WTC11 (cell line): Measurements from ENCODE around the gene CD300H. TPM values are rescaled to one million over a fixed set of nuclear protein-coding genes. Genes with fewer than 3 reads are reported as not detected.

Source experiments
- ATAC-seq: fragments of 200-7000 bp; cut with Tn5 transposase; 2 replicates; pipeline ENCODE4 v1.10.0; 2021; ENCODE audit warnings: mild to moderate bottlenecking, moderate library complexity
- CTCF ChIA-PET: fragments of 300-600 bp; sonication (Branson Sonifier 250); formaldehyde crosslinking; loops from one replicate; lab custom pipeline; 2021; ENCODE audit warnings: antibody characterized with exemption; lab: Charles Lee
- POLR2A ChIA-PET: fragments of 350-600 bp; sonication (Branson Sonifier 250); formaldehyde crosslinking; loops from one replicate; lab custom pipeline; 2021; ENCODE audit warnings: antibody characterized with exemption; lab: Charles Lee
- DNase-seq: peaks from one replicate; pipeline ENCODE4 v3.0.0; 2021; ENCODE audit warnings: low spot score
- H3K27ac Mint-ChIP-seq: 2 replicates; pipeline ENCODE4 v1.8.0; 2021; ENCODE audit warnings: mixed read lengths
- H3K27me3 Mint-ChIP-seq: 2 replicates; pipeline ENCODE4 v1.8.0; 2021; ENCODE audit warnings: low read depth, mild to moderate bottlenecking, moderate library complexity, mixed read lengths
- H3K36me3 Mint-ChIP-seq: 2 replicates; pipeline ENCODE4 v1.8.0; 2021; ENCODE audit warnings: mixed read lengths
- H3K4me1 Mint-ChIP-seq: 2 replicates; pipeline ENCODE4 v1.8.0; 2022; ENCODE audit warnings: mixed read lengths
- H3K4me3 Mint-ChIP-seq: 2 replicates; pipeline ENCODE4 v1.8.0; 2021; ENCODE audit warnings: mild to moderate bottlenecking, moderate library complexity, mixed read lengths
- H3K9me3 Mint-ChIP-seq: 2 replicates; pipeline ENCODE4 v1.8.0; 2021; ENCODE audit warnings: mixed read lengths
- ARID4B ChIP-seq: sonication (generic); formaldehyde crosslinking; IDR thresholded peaks from 2 replicates; pipeline ENCODE4 v1.8.0; 2023; ENCODE audit warnings: missing genetic modification reagents, mild to moderate bottlenecking, borderline replicate concordance
- E2F4 ChIP-seq: sonication (generic); formaldehyde crosslinking; IDR thresholded peaks from 2 replicates; pipeline ENCODE4 v1.8.1; 2022; ENCODE audit warnings: low read depth, mild to moderate bottlenecking, moderate library complexity, missing genetic modification reagents, borderline replicate concordance
- EMX1 ChIP-seq: fragments of 250-450 bp; sonication (Bioruptor Pico); IDR thresholded peaks from 2 replicates; pipeline ENCODE4 v1.8.0; 2021; ENCODE audit warnings: mild to moderate bottlenecking
- FOXJ3 ChIP-seq: sonication (generic); formaldehyde crosslinking; IDR thresholded peaks from 2 replicates; pipeline ENCODE4 v1.9.0; 2021; ENCODE audit warnings: missing genetic modification reagents, mild to moderate bottlenecking, borderline replicate concordance
- GABPB1 ChIP-seq: sonication (generic); formaldehyde crosslinking; IDR thresholded peaks from 2 replicates; pipeline ENCODE4 v1.8.1; 2023; ENCODE audit warnings: mild to moderate bottlenecking, missing genetic modification reagents
- HMGA2 ChIP-seq: fragments of 250-450 bp; sonication (Bioruptor Pico); IDR thresholded peaks from 2 replicates; pipeline ENCODE4 v1.4.0; 2021; ENCODE audit warnings: mild to moderate bottlenecking, moderate library complexity
- KAT7 ChIP-seq: sonication (generic); formaldehyde crosslinking; IDR thresholded peaks from 2 replicates; pipeline ENCODE4 v1.8.1; 2023; ENCODE audit warnings: missing genetic modification reagents, mild to moderate bottlenecking, borderline replicate concordance
- MLX ChIP-seq: sonication (generic); formaldehyde crosslinking; IDR thresholded peaks from 2 replicates; pipeline ENCODE4 v1.8.1; 2023; ENCODE audit warnings: mild to moderate bottlenecking, missing genetic modification reagents, moderate library complexity
- NFATC4 ChIP-seq: fragments of 250-450 bp; sonication (Bioruptor Pico); IDR thresholded peaks from 2 replicates; pipeline ENCODE4 v1.9.0; 2021; ENCODE audit warnings: mild to moderate bottlenecking
- NR2C2 ChIP-seq: sonication (generic); formaldehyde crosslinking; IDR thresholded peaks from 2 replicates; pipeline ENCODE4 v1.8.0; 2022; ENCODE audit warnings: mild to moderate bottlenecking, missing genetic modification reagents
- RORB ChIP-seq: fragments of 250-450 bp; sonication (Bioruptor Pico); IDR thresholded peaks from 2 replicates; pipeline ENCODE4 v1.9.0; 2021; ENCODE audit warnings: mild to moderate bottlenecking
- SMAD4 ChIP-seq: sonication (generic); formaldehyde crosslinking; IDR thresholded peaks from 2 replicates; pipeline ENCODE4 v1.8.0; 2022; ENCODE audit warnings: mild to moderate bottlenecking, missing genetic modification reagents
- SP1 ChIP-seq: sonication (generic); formaldehyde crosslinking; conservative IDR thresholded peaks from 2 replicates; pipeline ENCODE4 v1.8.1; 2022; ENCODE audit warnings: missing genetic modification reagents
- USF2 ChIP-seq: sonication (generic); formaldehyde crosslinking; IDR thresholded peaks from 2 replicates; pipeline ENCODE4 v1.8.1; 2023; ENCODE audit warnings: mild to moderate bottlenecking, missing genetic modification reagents, moderate library complexity
- ZMAT4 ChIP-seq: fragments of 250-450 bp; sonication (Bioruptor Pico); IDR thresholded peaks from 2 replicates; pipeline ENCODE4 v1.9.0; 2021; ENCODE audit warnings: mild to moderate bottlenecking
- ZNF121 ChIP-seq: sonication (generic); formaldehyde crosslinking; IDR thresholded peaks from 2 replicates; pipeline ENCODE4 v1.8.0; 2023; ENCODE audit warnings: missing genetic modification reagents
- ZNF219 ChIP-seq: sonication (generic); formaldehyde crosslinking; IDR thresholded peaks from 2 replicates; pipeline ENCODE4 v1.8.0; 2023; ENCODE audit warnings: missing genetic modification reagents, mild to moderate bottlenecking, borderline replicate concordance
- ZNF281 ChIP-seq: sonication (generic); formaldehyde crosslinking; IDR thresholded peaks from 2 replicates; pipeline ENCODE4 v1.8.0; 2023; ENCODE audit warnings: mild to moderate bottlenecking, missing genetic modification reagents
- ZNF396 ChIP-seq: fragments of 250-450 bp; sonication (Bioruptor Pico); IDR thresholded peaks from 2 replicates; pipeline ENCODE4 v1.8.0; 2021; ENCODE audit warnings: mild to moderate bottlenecking, moderate library complexity, borderline replicate concordance
- ZNF423 ChIP-seq: fragments of 250-450 bp; sonication (Bioruptor Pico); IDR thresholded peaks from 2 replicates; pipeline ENCODE4 v2.1.2; 2022; ENCODE audit warnings: mild to moderate bottlenecking, moderate library complexity
- ZNF532 ChIP-seq: fragments of 250-450 bp; sonication (Bioruptor Pico); IDR thresholded peaks from 2 replicates; pipeline ENCODE4 v1.9.0; 2021; ENCODE audit warnings: mild to moderate bottlenecking, borderline replicate concordance
- total RNA-seq: library from RNA; stranded (reverse); gene quantifications from 3 replicates; pipeline ENCODE4 v1.2.3, GENCODE V29; 2021

The CD300H gene
- total RNA-seq, 1 experiment from 2014 or later = not detected

GRCh38 chr17:74531231-74531761, 36.0 kb downstream of the CD300H start, which contains the start of gene CD300LB (continued):
- TF ChIP-seq ARID4B (CRISPR knock-in tag) (no peak), ZNF423 (CRISPR knock-in tag) (no peak), E2F4 (CRISPR knock-in tag) (no peak), USF2 (CRISPR knock-in tag) (no peak), GABPB1 (CRISPR knock-in tag) (no peak)

- ATAC-seq (no peak), DNase-seq (no peak)
- Mint-ChIP-seq H3K9me3 (peaks cover 3% of the 10 kb centered on the region; the same call in 1 of the 2 replicates), H3K4me3 (no peak overlapping the region), H3K27me3 (peaks cover 29% of the 10 kb centered on the region), H3K36me3 (no peaks in the 10 kb centered on the region), H3K27ac (no peak overlapping the region), H3K4me1 (peaks cover 13% of the 10 kb centered on the region)
- ChIA-PET POLR2A (interaction anchor here (0.6 kb wide), 1 partner anchor 24 kb away, joined by 3 read pairs; no protein-coding TSS in a partner anchor), CTCF (interaction anchor here (0.6 to 3.2 kb wide), 3 partner anchors 66 to 163 kb away, joined by 3 to 13 read pairs (median 7); no protein-coding TSS in a partner anchor)
- TF ChIP-seq KAT7 (CRISPR knock-in tag) (no peak), SP1 (no peak), RORB (CRISPR knock-in tag) (no peak), E2F4 (CRISPR knock-in tag) (no peak), MLX (CRISPR knock-in tag) (no peak), SMAD4 (CRISPR knock-in tag) (no peak), ZNF121 (CRISPR knock-in tag) (no peak), NFATC4 (CRISPR knock-in tag) (no peak), NR2C2 (no peak), HMGA2 (no peak), EMX1 (no peak), ZMAT4 (no peak), ZNF532 (CRISPR knock-in tag) (no peak), FOXJ3 (CRISPR knock-in tag) (no peak), ZNF281 (no peak), ZNF219 (CRISPR knock-in tag) (no peak), ZNF396 (CRISPR knock-in tag) (no peak)
Observed at GRCh38 chr17:74530831-74531150, 36.5 kb downstream of the CD300H start.
